OCI-LY7 (cell line): ENCODE data around the gene PHF5A.

ENCODE experiments used
- EZH2phosphoT487 ChIP-seq: fragments of 200-600 bp; sonication (generic); IDR thresholded peaks from 2 replicates; pipeline ENCODE4 v1.6.1; 2018; ENCODE audit warnings: low read depth, borderline replicate concordance, mild to moderate bottlenecking, mixed run types, antibody characterized with exemption, low read length, moderate library complexity, mixed read lengths
- TF ChIP-seq, protein P1 (sequence below): fragments of 200-600 bp; sonication (generic); conservative IDR thresholded peaks from 2 replicates; pipeline ENCODE4 v1.5.1; 2014; ENCODE audit warnings: mild to moderate bottlenecking, antibody characterized with exemption, low read length, moderate library complexity, mixed read lengths

DNA sequence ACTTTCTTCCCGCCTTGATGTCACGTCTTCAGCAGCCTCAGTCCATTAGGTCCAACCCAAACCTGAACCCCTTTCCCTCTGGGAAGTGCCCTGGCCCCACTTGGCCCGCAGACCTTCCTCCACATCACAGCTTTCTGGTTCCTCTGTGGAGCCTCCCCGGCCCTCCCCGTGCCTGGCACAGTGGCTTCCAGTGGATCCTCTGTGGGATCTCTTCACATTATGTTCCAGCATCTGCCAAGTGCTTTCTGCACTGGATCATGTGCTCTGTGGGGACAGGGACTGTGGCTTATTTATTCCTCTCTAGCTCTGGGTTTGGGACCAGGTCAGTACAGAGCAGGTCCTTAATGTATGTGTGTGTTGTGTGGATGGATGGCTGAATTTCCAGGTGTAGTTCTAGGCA lies 44.9 kb upstream of the PHF5A start:
- TF ChIP-seq, protein P1, sequence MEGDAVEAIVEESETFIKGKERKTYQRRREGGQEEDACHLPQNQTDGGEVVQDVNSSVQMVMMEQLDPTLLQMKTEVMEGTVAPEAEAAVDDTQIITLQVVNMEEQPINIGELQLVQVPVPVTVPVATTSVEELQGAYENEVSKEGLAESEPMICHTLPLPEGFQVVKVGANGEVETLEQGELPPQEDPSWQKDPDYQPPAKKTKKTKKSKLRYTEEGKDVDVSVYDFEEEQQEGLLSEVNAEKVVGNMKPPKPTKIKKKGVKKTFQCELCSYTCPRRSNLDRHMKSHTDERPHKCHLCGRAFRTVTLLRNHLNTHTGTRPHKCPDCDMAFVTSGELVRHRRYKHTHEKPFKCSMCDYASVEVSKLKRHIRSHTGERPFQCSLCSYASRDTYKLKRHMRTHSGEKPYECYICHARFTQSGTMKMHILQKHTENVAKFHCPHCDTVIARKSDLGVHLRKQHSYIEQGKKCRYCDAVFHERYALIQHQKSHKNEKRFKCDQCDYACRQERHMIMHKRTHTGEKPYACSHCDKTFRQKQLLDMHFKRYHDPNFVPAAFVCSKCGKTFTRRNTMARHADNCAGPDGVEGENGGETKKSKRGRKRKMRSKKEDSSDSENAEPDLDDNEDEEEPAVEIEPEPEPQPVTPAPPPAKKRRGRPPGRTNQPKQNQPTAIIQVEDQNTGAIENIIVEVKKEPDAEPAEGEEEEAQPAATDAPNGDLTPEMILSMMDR, result no peak
- no peak for TF ChIP-seq EZH2phosphoT487
